K562 (cell line): Measurements from ENCODE around the gene KYAT1. TPM values are rescaled to one million over a fixed set of nuclear protein-coding genes. Genes with fewer than 3 reads are reported as not detected.

Source experiments
- CHCHD3 ChIP-seq: fragments of 250-450 bp; sonication (Bioruptor Pico); IDR thresholded peaks from 2 replicates; pipeline ENCODE4 v2.1.2; 2022; ENCODE audit warnings: mild to moderate bottlenecking
- CTCFL ChIP-seq: IDR thresholded peaks from 2 replicates; pipeline ENCODE4 v1.6.1; 2011; ENCODE audit warnings: borderline replicate concordance, low read depth, mild to moderate bottlenecking, moderate library complexity, low read length; ENCODE audit not compliant: insufficient read depth, poor library complexity, severe bottlenecking
- MYC ChIP-seq, 2 experiments: fragments of 250-450 bp in 1 of 2; sonication (Bioruptor Pico) in 1 of 2; IDR thresholded peaks; 2 replicates each; pipeline versions ENCODE4 v1.5.1 to v1.6.1; 2012 to 2021; ENCODE audit warnings: low read depth in 2 of 2, borderline replicate concordance in 1 of 2, improper control_type of control experiment in 1 of 2, low read length in 1 of 2, mild to moderate bottlenecking in 1 of 2, moderate library complexity in 1 of 2
- NEUROD1 ChIP-seq: fragments of 150-350 bp; IDR thresholded peaks from 2 replicates; pipeline ENCODE4 v1.6.1; 2014; ENCODE audit warnings: borderline replicate concordance, low read length, low read depth; ENCODE audit not compliant: partially characterized antibody
- SAP30 ChIP-seq: fragments of 200-600 bp; sonication (generic); IDR thresholded peaks from 2 replicates; pipeline ENCODE4 v1.6.1; 2012; ENCODE audit warnings: borderline replicate concordance, low read depth, mild to moderate bottlenecking, moderate library complexity, low read length, control low read depth, inconsistent platforms; ENCODE audit not compliant: insufficient read depth, poor library complexity, severe bottlenecking
- SMAD2 ChIP-seq: fragments of 150-350 bp; IDR thresholded peaks from 2 replicates; pipeline ENCODE4 v1.6.1; 2014; ENCODE audit warnings: low read depth, mild to moderate bottlenecking, low read length
- SMARCA4 ChIP-seq: fragments of 450-650 bp; IDR thresholded peaks from 2 replicates; pipeline ENCODE4 v1.6.1; 2016
- SMC3 ChIP-seq: conservative IDR thresholded peaks from 2 replicates; pipeline ENCODE4 v1.6.1; 2011; ENCODE audit warnings: low read depth, low read length, improper control_type of control experiment; ENCODE audit not compliant: insufficient read depth
- SPI1 ChIP-seq: IDR thresholded peaks from 2 replicates; pipeline ENCODE4 v1.6.1; 2011; ENCODE audit warnings: low read depth, low read length, control low read depth, borderline replicate concordance
- TAL1 ChIP-seq: fragments of 450-650 bp; IDR thresholded peaks from 2 replicates; pipeline ENCODE4 v1.6.1; 2016; ENCODE audit warnings: mild to moderate bottlenecking
- polyA plus RNA-seq, 8 experiments: library from polyadenylated mRNA; depleted of rRNA in 4 of 8; stranded (reverse) in 5 of 8; unstranded in 3 of 8; fragments of >200 nt; fragmentation: Nextera tagmentation in 2 of 8; fragmentation: Illumina TruSeq in 1 of 8; extraction: Ambion mirVana in 2 of 8; extraction: Trizol in 1 of 8; gene quantifications; 2 replicates each; pipeline versions ENCODE4 v1.2.1 to v1.2.3, GENCODE V29; 2011 to 2014; ENCODE audit warnings: inconsistent platforms in 1 of 8, missing spikeins in 1 of 8
- total RNA-seq, 7 experiments: library from RNA; depleted of rRNA in 6 of 7; stranded (reverse); fragments of >200 nt in 6 of 7; fragmentation: Illumina TruSeq in 2 of 7; extraction: Trizol in 2 of 7; gene quantifications; 2 replicates each; pipeline versions ENCODE4 v1.2.1 to v1.2.3, GENCODE V29; 2011 to 2021; ENCODE audit warnings: low replicate concordance in 1 of 7
- TF ChIP-seq, protein P1 (sequence below), 2 experiments: fragments of 450-650 bp in 1 of 2; IDR thresholded peaks; 2 replicates each; pipeline ENCODE4 v1.6.1; 2011 to 2017; ENCODE audit warnings: low read depth in 2 of 2, antibody characterized with exemption in 1 of 2, borderline replicate concordance in 1 of 2, low read length in 1 of 2, mild to moderate bottlenecking in 1 of 2, mixed read lengths in 1 of 2; ENCODE audit not compliant: control insufficient read depth in 1 of 2
- TF ChIP-seq, protein P2 (sequence below): fragments of 250-450 bp; sonication (Bioruptor Pico); IDR thresholded peaks from 2 replicates; pipeline ENCODE4 v1.8.0; 2021; ENCODE audit warnings: moderate library complexity, mild to moderate bottlenecking, inconsistent platforms
- TF ChIP-seq, protein P3 (sequence below): fragments of 250-450 bp; sonication (Bioruptor Pico); IDR thresholded peaks from 2 replicates; pipeline ENCODE4 v1.8.0; 2021; ENCODE audit warnings: borderline replicate concordance, mild to moderate bottlenecking, moderate library complexity; ENCODE audit not compliant: poor library complexity, severe bottlenecking
- TF ChIP-seq, protein P4 (sequence below): fragments of 250-450 bp; sonication (Bioruptor Pico); IDR thresholded peaks from 2 replicates; pipeline ENCODE4 v1.5.1; 2021; ENCODE audit warnings: mild to moderate bottlenecking
- TF ChIP-seq, protein P5 (sequence below): fragments of 250-450 bp; sonication (Bioruptor Pico); IDR thresholded peaks from 2 replicates; pipeline ENCODE4 v1.6.1; 2021; ENCODE audit warnings: mild to moderate bottlenecking

The KYAT1 gene
- total and polyA plus RNA-seq, 9 of the 15 experiments (the other 6 are each of a cell fraction or from before 2014, with no cell fraction given) = 6.4 to 16.8 (median 11.1) TPM

DNA sequence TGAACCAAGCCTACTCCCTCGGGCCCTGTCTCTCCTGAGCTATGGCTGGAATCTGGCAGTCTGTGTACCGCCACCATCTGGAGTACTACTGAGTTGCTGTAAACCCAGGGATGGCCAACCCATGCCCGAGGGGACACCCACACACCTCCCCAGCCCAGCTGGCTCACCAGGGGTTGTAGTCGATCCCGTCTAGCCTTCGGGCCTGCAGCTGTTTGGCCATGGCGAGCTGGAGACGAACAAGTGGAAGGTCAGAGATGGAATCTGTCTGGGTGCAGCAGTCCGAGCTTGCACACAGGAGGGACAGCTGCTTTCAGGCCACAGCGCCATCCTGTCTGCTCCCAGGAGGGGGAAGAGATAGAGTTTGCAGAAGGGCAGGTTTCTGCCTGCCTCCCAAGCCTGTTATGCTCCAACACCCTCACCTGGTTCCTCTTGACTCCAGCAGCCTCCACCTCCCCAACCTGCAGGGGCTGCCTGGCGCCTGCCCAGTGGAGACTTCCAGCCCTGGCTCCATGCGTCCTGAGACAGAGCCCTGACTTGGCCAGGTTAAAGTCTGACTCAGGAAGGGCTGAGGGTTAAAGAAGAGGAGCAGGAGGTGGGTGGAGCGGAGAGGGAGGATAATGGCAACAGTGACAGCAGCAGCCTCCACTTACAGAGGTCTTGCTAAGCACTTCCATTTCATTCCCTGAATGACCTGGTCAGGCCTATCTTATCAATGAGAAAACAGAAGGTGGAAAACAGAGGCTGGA, 36.4 kb downstream of the KYAT1 start (continued):
- TF ChIP-seq, protein P1, sequence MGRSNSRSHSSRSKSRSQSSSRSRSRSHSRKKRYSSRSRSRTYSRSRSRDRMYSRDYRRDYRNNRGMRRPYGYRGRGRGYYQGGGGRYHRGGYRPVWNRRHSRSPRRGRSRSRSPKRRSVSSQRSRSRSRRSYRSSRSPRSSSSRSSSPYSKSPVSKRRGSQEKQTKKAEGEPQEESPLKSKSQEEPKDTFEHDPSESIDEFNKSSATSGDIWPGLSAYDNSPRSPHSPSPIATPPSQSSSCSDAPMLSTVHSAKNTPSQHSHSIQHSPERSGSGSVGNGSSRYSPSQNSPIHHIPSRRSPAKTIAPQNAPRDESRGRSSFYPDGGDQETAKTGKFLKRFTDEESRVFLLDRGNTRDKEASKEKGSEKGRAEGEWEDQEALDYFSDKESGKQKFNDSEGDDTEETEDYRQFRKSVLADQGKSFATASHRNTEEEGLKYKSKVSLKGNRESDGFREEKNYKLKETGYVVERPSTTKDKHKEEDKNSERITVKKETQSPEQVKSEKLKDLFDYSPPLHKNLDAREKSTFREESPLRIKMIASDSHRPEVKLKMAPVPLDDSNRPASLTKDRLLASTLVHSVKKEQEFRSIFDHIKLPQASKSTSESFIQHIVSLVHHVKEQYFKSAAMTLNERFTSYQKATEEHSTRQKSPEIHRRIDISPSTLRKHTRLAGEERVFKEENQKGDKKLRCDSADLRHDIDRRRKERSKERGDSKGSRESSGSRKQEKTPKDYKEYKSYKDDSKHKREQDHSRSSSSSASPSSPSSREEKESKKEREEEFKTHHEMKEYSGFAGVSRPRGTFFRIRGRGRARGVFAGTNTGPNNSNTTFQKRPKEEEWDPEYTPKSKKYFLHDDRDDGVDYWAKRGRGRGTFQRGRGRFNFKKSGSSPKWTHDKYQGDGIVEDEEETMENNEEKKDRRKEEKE (IDR thresholded peaks at IDR 0.05; ENCODE audit: borderline replicate concordance in 1 of 2, control insufficient read depth in 1 of 2, low read depth in 2 of 2, low read length in 1 of 2) = no peak
- TF ChIP-seq, protein P2, sequence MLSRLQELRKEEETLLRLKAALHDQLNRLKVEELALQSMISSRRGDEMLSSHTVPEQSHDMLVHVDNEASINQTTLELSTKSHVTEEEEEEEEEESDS (CRISPR knock-in tag) = no peak
- peak; percentile 4 for TF ChIP-seq CTCFL
- TF ChIP-seq SMARCA4 = peak; percentile 92; the same call in 1 of the 2 replicates
- TF ChIP-seq, protein P3, sequence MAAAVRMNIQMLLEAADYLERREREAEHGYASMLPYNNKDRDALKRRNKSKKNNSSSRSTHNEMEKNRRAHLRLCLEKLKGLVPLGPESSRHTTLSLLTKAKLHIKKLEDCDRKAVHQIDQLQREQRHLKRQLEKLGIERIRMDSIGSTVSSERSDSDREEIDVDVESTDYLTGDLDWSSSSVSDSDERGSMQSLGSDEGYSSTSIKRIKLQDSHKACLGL (CRISPR knock-in tag) = no peak
- no peak for TF ChIP-seq SMC3
- no peak for TF ChIP-seq SMAD2
- no peak for TF ChIP-seq CHCHD3
- TF ChIP-seq SPI1 = no peak
- no peak for TF ChIP-seq SAP30
- TF ChIP-seq TAL1 = peak; percentile 90
- TF ChIP-seq, protein P4, sequence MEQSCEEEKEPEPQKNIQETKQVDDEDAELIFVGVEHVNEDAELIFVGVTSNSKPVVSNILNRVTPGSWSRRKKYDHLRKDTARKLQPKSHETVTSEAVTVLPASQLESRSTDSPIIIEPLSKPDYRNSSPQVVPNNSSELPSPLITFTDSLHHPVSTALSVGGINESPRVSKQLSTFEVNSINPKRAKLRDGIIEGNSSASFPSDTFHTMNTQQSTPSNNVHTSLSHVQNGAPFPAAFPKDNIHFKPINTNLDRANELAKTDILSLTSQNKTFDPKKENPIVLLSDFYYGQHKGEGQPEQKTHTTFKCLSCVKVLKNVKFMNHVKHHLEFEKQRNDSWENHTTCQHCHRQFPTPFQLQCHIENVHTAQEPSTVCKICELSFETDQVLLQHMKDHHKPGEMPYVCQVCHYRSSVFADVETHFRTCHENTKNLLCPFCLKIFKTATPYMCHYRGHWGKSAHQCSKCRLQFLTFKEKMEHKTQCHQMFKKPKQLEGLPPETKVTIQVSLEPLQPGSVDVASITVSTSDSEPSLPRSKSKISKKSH (CRISPR knock-in tag) = no peak
- TF ChIP-seq, protein P5, sequence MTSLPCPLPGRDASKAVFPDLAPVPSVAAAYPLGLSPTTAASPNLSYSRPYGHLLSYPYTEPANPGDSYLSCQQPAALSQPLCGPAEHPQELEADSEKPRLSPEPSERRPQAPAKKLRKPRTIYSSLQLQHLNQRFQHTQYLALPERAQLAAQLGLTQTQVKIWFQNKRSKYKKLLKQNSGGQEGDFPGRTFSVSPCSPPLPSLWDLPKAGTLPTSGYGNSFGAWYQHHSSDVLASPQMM = no peak
- TF ChIP-seq MYC (IDR thresholded peaks at IDR 0.05; ENCODE audit: low read depth, low read length) = no peak
- no peak for TF ChIP-seq MYC (CRISPR knock-in tag; IDR thresholded peaks at IDR 0.05; ENCODE audit: borderline replicate concordance, low read depth)
- TF ChIP-seq NEUROD1 = peak; percentile 37
